ENCODE data around the gene KLF12.

GRCh38 chr13:74114202-74114601, 20.0 kb downstream of the KLF12 start:
- TF ChIP-seq SAP30 (IDR thresholded peaks at IDR 0.05; ENCODE audit: borderline replicate concordance, insufficient read depth, low read depth, low read length, poor library complexity, severe bottlenecking) = no peak
- TF ChIP-seq AFF1 (IDR thresholded peaks at IDR 0.05; ENCODE audit: low read depth in 1 of 2, partially characterized antibody in 2 of 2) = no peak
- TF ChIP-seq NRF1 (conservative IDR thresholded peaks at IDR 0.05 in 1 of 2, IDR thresholded peaks at IDR 0.05 in 1 of 2) = no peak
- TF ChIP-seq ATF6 (CRISPR knock-in tag; IDR thresholded peaks at IDR 0.05) = no peak
- no peak for TF ChIP-seq VEZF1 (CRISPR knock-in tag; IDR thresholded peaks at IDR 0.05)
